ENCODE data around the gene GFOD2.

GRCh38 chr16:67636713-67637112 lies 82.4 kb downstream of the GFOD2 start:
- no peak for TF ChIP-seq CTCF (IDR thresholded peaks at IDR 0.05)
- TF ChIP-seq POLR2A (IDR thresholded peaks at IDR 0.05), result no peak
